HG03460 (cell line): ENCODE measurements around the gene DPYSL4.
"Not testable (repeated sequence)": the region's sequence is repeated elsewhere in the genome, so short reads cannot be mapped to it uniquely, and the experiment has no call there.

Experiments used
- ATAC-seq: cut with Tn5 transposase; IDR thresholded peaks from one replicate; pipeline ENCODE4 v1.9.1; 2021; ENCODE audit not compliant: unreplicated experiment

DPYSL4 gene

DNA sequence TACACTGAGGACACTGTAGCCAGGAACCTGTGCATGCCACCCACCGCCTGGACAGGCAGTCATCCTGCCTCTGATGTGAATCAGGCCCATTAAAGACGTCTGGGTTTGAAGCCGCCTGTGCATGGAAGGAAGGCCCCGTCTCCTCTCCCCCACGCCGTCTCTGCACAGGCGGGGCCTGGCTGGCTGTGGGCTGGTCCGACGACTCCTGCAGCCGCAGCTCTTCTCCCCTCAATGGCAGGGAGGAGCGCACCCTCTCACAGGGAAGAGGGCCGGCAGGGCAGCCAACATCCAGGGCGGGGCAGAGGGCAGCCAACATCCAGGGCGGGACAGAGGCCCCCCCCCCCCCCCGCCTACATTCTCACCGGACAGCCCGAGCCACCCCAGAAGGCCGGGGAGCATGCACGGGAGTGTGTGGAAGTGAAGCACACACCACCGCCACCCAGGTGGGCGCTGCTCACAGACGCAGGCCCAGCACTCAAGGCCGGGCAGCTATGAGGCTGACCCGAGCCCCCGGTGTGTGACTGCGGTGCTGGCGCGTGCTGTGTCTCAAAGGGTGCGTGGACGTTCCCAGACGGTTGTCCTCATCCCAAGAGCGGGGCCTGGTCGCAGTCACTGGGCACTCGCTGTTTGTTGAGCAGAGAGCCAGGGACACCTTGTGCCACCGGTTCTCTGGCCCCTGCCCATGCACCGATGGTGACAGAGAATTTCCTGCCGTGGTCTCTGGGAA, 19.1 kb downstream of the DPYSL4 start:
- no peak for ATAC-seq

DNA sequence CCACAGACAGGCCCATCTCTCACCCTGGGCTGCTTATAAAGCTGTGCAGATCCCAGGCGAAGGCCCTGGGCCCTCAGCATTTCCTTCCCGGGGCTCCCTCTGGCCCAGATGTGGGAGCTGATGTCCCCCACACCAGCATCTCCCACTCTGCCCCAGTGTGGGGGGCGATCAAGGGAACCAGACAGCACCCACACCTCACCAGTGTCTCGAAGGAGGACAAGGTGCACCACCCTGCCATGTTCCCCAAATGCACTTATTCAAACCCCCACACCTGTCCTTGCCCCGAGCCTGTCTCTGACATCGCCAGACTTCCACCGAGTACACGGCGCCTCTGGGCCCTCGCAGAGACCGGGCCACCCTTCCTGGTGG, 19.6 kb downstream of the DPYSL4 start:
- no peak for ATAC-seq

DNA sequence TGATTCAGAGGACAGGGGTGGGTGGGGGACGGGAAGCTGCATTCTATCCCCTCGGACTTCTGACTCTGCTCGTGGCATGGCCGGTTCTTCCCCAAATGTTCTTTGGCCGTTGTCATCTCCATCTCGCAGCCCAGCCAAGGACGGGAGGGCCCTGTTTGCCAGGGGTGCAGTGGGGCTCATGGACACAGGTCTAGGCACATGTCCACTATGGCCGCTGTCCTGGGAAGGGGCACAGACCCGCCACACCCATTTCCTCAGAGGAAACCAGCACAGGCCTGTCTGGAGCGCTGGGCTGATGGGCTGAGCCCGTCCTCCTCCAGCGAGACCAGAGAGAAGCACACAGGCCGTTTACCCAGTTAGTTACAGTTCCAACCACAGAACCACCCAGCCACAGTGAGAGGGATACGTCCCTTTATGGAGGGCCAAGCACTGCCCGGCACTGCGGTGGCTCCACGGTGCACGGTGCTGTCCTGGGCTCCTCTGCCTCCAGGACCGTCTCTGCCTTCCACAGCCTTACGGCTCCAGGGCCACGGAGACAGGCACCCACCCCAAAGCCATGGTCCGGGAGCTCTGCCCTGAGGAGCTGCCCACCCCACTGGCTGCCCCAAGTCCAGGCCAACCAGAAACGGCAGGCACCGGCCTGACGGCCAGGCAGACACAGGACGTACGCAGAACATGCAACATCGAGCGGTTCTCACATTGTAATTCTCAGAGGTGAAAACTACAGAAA, 20.2 kb downstream of the DPYSL4 start:
- no peak for ATAC-seq

DNA sequence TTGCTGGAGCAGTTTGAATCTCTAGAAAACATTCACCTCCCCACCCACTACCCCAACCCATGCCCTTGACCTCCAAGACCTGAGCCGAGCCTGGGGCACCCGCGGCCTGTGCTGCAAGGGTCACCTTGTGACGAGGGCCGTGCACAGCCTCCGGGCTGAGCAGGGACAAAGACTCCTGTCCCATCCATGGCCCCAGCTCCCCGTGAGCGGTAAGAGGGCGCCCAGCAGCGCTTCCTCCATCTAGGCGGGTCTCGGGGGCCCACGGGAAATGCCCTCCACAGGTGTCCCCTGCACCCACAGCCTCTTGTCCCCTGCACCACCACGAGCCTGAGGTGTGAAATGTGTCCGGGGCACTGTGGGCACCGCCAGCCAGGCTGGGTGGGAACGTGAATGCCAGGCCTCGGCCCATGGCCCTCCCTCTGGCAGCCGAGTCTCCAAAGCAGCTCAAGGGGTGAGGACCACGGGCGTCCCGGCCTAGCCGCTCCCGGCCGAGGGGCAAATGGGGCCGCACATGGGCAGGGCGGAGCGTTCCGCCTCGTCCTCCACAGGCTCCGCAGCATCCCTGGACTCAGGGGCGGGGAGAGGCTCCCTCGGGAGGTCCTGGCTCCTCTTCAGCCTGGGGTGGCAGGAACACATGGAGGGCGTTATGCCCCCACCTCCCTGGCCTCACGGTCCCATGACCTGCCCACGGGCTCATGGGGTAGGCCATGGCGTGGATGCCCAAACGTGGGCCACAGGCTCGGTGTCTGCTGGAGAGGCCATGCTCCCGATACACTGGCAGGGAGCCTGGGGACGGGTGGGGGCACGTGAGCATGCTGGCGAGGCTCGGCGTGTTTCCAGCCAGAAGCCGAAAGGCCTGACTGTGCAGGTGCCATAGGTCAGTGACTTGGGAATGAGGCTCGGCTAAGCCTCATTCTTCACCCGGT, 21.1 kb downstream of the DPYSL4 start:
- no peak for ATAC-seq

DNA sequence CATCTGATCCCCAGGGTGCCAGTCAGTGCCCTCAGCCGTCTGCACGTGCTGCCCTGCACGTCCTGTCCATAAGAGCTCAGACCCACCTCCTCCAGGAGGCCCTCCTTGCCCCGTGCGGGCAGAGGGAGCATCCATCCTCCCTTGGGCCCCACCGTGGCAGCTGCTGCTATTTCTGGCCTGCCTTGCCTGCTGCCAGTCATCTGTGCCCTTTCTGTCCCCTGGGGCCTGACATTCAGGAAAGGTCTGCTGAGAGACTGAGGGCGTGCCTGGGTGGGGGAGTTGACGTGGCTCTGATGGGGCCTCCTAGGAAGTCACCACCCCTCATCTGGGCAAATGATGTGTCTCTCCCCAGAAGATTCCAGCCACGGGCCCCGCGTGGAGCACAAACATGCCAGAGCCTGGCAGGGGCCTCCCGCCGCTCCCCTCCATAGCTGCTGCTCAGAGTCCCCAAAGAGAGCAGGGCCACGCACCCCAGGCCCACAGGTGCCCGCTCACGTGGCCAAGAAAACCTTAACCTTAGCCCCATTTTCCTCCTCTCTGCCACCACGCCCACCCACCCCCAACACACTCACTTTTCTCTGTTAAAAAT, 21.8 kb downstream of the DPYSL4 start:
- no peak for ATAC-seq

DNA sequence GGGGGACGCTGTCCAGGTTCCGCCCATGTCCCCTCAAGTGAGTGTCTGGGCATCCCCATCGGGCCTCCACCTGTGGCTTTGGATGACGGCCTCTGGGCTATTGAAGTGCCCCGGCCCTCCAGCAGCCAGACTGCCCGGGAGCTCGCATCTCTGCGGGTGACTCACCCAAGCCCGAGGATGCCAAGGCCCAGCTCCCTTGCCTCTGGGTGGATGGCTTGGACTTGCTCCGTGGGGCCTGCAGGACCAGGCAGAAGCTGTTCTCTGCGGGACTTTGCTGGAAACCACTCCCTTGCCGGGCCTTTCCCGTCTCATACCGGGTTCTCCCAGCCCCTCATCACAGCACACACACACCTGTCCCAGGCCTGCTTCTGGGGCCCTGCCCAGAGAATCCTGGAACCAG, 22.4 kb downstream of the DPYSL4 start:
- ATAC-seq = no peak

DNA sequence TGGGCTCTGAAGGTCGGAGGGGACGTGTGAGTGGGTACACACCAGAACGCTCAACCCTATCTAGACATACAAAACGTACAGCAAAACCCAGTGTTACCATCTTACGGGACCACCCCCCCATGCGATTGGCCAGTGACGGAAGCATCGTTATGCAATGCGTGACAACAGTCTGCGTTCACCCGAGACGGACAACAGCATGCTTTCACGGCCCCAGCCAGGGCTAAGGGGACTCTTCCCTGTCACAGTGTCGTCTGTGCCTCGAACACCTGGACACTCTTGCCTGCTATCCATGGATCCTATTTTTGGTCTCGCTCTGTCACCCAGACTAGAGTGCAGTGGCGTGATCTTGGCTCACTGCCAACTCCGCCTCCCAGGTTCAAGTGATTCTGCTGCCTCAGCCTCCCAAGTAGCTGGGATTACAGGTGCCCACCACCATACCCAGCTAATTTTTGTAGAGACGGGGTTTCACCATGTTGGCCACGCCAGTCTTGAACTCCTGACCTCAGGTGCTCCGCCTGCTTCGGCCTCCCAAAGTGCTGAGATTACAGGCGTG, 23.3 kb downstream of the DPYSL4 start:
- ATAC-seq = no peak

DNA sequence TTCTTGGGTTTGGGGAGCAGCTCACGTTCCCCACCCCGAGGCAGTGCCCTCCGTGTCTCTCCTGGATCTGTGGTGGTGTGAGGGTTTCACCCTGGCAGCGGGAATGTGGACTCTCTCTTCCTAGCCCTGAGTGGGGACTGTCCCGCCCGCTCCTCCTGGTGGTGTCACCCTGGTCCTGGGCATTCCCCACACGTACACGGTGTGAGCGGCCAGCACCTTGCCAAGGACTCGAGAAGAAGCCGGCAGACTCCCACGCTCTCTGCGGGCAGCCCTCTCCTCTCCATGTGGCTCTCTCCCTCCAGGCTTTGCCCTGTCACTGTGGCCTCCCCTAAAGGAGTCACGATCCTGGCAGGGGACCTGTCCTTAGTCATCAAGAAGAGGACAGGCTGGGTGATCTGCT, 24.0 kb downstream of the DPYSL4 start:
- ATAC-seq = no peak

DNA sequence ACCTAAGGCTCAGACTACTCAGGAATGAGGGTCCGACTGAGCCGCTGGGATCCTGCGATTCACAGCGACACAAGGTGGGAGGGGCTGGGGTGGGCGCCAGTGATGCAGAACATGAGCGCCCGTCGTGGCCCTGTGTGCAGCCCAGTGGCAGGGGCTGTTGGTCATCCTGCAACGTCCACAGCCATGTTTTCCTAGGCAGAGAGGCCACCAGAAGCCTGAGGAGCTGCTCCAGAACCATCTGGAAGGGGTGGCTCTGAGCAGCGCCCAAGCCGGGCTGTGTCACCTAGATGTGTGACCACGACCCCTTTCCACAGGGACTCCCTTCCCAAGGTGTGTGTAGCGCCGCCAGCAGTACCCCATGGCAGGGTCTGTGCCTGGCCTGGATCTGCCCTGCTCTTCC, 24.5 kb downstream of the DPYSL4 start:
- no peak for ATAC-seq

DNA sequence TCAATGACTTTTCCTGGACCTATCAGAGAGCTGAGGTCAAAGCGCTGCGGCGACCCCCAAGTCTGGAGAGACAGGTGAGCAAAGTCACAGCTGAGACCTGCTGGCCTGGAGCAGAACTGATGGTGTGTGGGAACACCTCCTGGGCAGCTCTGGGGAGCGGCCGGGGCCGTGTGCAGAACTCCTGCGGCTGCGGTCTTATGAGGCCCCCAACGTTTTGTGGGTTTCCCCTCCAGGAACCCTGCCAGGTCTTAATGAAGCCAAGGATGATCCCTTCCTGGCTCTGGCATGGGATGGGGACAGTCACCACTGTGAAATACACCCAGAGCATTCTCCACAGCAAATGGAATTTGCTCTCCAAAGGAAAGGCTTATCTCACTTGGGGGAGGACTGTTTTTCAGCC, 26.1 kb downstream of the DPYSL4 start:
- ATAC-seq = no peak

DNA sequence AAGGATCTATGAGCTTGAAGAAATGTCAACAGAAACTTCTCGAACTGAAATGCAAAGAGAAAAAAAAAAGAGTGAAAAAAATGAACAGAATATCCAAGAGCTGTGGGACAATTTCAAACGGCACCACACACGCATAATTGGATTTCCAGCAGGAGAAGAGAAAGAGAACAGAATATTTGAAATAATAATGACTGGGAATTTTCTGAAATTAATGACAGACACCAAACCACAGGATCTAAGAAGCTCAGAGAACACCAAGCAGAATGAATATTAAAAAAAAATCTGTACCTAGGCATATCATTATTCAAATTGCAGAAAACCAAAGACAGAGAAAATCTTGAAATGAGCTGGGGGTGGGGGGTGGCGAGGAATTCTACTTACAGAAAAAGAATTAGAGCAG, 27.2 kb downstream of the DPYSL4 start:
- no peak for ATAC-seq

DNA sequence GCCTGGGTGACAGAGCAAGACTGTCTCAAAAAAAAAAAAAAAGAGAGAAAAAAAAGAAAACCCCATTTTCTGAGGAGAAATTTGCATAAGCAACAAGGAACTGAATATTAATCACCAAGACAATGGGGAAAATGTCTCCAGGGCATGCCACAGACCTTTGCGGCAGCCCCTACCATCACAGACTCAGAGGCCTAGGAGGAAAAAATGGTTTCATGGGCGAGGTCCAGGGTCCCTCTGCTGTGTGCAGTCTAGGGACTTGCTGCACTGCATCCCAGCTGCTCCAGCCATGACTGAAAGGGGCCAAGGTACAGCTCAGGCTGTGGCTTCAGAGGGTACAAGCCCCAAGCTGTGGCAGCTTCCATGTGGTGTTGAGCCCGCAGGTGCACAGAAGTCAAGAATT, 29.7 kb downstream of the DPYSL4 start:
- ATAC-seq = not testable (repeated sequence)

DNA sequence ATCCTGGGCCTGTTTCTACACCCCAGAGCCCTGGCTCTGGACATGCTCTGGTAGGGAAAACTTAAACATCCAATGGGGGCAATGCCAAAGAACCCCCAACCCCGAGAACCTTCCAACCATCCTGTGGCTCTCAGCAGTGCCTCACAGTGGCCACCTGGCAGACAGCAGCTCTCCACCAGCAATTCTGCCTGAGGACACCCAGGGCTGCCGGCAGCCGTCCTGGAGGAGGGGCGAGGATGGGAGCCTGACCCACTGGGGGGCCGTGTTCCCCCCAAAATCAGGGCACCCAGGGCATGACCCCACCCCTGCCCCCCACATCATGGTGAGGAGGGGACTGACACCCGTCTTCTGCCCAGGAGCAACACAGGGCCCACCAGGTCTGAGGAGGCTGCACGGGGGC, 32.7 kb downstream of the DPYSL4 start:
- ATAC-seq = no peak

DNA sequence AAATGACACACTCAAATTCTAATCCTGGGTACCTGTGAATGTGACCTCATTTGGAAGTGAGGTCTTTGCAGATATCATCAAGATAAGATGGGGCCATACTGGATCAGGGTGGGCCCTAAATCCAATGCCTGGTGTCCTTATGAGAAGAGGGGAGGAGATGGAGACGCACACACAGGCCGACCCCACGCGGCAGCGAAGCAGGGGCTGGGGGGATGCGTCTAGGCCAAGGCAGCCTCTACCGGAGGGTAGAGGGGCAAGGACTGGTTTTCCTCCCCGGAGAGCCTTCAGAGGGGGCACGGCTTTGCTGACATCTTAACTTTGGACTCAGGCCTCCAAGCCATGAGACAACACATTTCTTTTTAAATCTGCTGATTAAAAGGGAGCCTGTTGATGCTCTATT, 33.3 kb downstream of the DPYSL4 start:
- ATAC-seq = no peak

DNA sequence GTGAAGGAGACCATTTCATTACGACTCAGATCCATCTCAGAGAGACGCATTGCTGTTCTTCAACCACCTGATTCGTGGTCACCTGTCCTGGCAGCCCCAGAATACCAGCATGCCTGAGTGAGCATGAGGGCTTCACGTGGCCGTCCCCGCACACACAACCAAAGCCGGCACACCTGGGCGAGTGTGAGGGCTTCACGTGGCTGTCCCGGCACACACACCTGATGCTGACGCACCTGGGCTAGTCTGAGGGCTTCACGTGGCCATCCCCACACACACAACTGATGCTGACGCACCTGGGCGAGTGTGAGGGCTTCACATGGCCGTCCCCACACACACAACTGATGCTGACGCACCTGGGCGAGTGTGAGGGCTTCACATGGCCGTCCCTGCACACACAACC, 34.2 kb downstream of the DPYSL4 start:
- not testable (repeated sequence) for ATAC-seq

DNA sequence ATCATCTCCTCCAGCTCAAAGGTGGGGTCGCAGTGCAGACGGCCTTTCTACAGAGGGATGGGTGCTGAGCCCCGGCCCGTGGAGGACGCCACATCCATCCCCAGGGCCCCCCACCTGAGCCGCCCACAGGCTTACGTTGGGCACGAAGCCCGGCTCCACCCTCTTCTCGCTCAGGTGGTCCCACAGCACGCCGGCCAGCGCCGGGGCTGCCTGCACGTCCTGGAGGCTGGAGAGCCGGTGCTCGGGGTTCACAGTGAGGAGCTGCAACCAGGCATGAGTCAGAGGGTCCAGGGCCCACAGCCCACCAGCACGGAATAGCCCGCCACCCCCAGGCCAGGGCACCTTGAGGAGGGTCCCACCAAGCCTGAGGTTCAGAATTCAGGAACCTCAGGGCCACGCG, 36.0 kb downstream of the DPYSL4 start:
- ATAC-seq = no peak

DNA sequence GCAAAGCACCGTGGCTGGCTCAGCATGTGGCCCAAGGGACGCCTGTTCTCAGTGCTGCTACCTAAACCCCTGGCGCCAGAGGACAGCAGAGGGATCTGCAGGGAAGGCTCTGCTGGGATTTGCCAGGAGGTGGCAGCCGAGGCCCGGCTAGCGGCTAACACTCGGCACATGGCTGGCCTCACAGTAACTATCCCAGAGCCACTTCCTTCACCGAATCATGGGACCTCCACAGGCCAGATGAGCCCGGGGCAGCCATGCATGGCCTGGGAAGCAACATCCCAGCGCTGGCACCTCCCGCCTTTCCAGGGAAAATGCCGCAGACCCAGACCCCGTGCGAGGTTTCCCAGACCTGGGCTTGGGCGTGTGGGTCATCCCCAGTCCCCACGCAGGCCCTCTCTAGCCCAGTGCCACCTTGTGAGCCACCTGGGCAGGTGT, 36.4 kb downstream of the DPYSL4 start:
- no peak for ATAC-seq

DNA sequence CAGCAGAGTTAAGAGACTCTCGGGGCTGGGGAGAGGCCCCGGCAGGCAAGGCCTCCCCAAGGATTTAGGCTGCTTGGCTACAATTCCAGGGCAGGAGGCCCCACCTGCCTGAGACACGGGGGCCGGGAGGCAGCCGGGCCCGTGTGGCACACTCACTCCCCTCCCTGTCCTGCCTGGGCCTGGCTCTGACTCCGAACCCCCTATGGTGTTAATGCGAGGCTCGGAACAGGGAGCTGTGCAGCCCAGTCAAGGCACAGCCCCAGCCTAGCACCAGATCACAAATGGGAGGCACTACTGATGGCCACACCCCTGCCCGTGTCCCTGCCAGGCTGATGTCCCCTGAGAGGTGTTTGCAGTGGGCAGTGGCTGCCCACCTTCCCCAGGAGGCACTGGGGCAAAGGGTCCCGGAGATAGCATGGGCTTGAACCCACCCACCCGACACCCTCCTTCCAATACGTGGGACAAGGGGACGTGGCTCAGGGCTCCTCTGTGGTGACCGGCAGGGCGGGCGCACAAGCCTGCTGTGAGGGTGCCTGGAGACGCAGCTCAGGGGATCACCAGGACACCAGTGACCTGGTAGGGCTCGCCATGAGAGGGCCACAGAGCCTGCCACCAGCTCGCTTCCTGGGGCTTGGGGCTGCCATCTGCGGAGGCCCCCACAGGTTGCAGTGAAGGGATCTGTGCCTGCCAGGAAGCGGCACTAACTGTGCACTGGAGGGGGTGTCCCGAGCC, 37.0 kb downstream of the DPYSL4 start:
- ATAC-seq = no peak

DNA sequence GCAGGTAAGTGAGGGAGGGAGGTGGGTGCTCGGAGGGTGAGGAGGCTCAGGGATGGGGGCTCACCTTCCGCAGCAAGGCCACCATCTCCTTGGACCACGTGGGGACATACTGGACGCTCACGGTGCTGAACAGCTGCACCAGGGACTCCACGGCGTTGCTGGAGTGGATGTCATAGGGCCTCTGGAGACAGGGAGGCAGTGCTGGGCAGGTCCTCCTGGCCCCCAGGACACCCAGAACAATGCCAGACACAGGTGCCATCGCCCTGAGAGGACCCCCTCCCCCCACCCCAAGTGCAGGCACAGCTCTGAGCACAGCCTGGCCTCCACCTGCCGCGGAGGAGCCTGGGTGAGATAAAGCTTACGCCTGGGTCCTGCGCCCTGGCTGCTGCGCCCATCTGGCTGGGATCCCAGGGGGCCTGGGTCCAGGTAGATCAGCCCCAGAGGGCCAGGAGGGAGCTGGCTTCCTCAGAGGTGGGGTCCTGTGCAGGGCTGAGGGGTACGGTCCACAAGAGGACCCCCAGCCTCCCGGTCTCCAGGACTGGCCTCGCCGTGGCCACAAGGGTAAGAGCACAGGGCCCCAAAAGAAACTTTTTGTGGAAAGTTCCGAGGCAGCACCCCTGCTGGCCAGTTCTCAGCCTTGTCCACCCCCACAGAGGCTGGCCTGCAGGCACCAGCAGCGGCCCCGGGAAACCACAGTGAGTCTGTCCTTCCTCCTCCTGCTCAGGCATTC, 37.8 kb downstream of the DPYSL4 start:
- ATAC-seq = no peak
